Neural cell (in vitro differentiated cells): ENCODE results near the gene NHS. TPM values are rescaled to one million over a fixed set of nuclear protein-coding genes. Genes with fewer than 3 reads are reported as not detected.

ENCODE experiments used
- H2AFZ ChIP-seq: fragments of 200-600, 300-800 bp; sonication (generic), shearing (Covaris generic); 2 replicates; pipeline ENCODE4 v1.6.0; 2014; ENCODE audit warnings: low read depth, mild to moderate bottlenecking, antibody characterized with exemption, low read length, moderate library complexity
- H3F3A ChIP-seq: fragments of 200-600 bp; shearing (Covaris generic); 2 replicates; pipeline ENCODE4 v1.6.1; 2016; ENCODE audit warnings: mild to moderate bottlenecking, moderate library complexity, mixed read lengths, antibody characterized with exemption, low read length; ENCODE audit not compliant: insufficient read depth, poor library complexity, severe bottlenecking
- H3K27ac ChIP-seq: fragments of 200-600, 300-800 bp; sonication (generic), shearing (Covaris generic); 2 replicates; pipeline ENCODE4 v1.5.1; 2014; ENCODE audit warnings: mild to moderate bottlenecking, low read length, moderate library complexity
- H3K27me3 ChIP-seq: fragments of 300-800, 200-600 bp; sonication (generic), shearing (Covaris generic); 2 replicates; pipeline ENCODE4 v1.6.0; 2014; ENCODE audit warnings: mild to moderate bottlenecking, low read depth, low read length, moderate library complexity; ENCODE audit not compliant: insufficient read depth
- H3K36me3 ChIP-seq: fragments of 300-800, 200-600 bp; sonication (generic), shearing (Covaris generic); 2 replicates; pipeline ENCODE4 v1.5.1; 2014; ENCODE audit warnings: mild to moderate bottlenecking, antibody characterized with exemption, low read length, moderate library complexity; ENCODE audit not compliant: insufficient read depth
- H3K4me2 ChIP-seq: fragments of 300-800, 200-600 bp; sonication (generic), shearing (Covaris generic); 2 replicates; pipeline ENCODE4 v1.6.0; 2014; ENCODE audit warnings: mild to moderate bottlenecking, low read length
- H3K4me3 ChIP-seq: fragments of 300-800, 200-600 bp; sonication (generic), shearing (Covaris generic); 2 replicates; pipeline ENCODE4 v1.5.1; 2014; ENCODE audit warnings: mild to moderate bottlenecking, low read length, moderate library complexity
- H3K79me2 ChIP-seq: fragments of 200-600 bp; shearing (Covaris generic); replicated peaks from 2 replicates; pipeline ENCODE4 v1.6.0; 2014; ENCODE audit warnings: mild to moderate bottlenecking, low read length, moderate library complexity; ENCODE audit not compliant: insufficient read depth
- H3K9ac ChIP-seq: fragments of 300-800, 200-600 bp; sonication (generic), shearing (Covaris generic); 2 replicates; pipeline ENCODE4 v1.6.1; 2016; ENCODE audit warnings: mild to moderate bottlenecking, low read length, mixed read lengths
- H3K9me2 ChIP-seq: fragments of 200-600 bp; shearing (Covaris generic); 2 replicates; pipeline ENCODE4 v1.6.1; 2016; ENCODE audit warnings: mild to moderate bottlenecking, low read length, mixed read lengths; ENCODE audit not compliant: insufficient read depth
- H3K9me3 ChIP-seq: fragments of 200-600, 300-800 bp; sonication (generic), shearing (Covaris generic); 2 replicates; pipeline ENCODE4 v1.6.1; 2016; ENCODE audit warnings: mild to moderate bottlenecking, mixed run types, low read length, moderate library complexity, mixed read lengths
- H4K20me1 ChIP-seq: fragments of 200-600 bp; shearing (Covaris generic); 2 replicates; pipeline ENCODE4 v1.6.1; 2016; ENCODE audit warnings: mild to moderate bottlenecking, mixed run types; ENCODE audit not compliant: insufficient read depth
- CTCF ChIP-seq: fragments of 450-650 bp; IDR thresholded peaks from 2 replicates; pipeline ENCODE4 v1.5.1; 2014; ENCODE audit warnings: antibody characterized with exemption, mild to moderate bottlenecking, moderate library complexity; ENCODE audit not compliant: poor library complexity, severe bottlenecking
- EP300 ChIP-seq: fragments of 450-650 bp; conservative IDR thresholded peaks from 2 replicates; pipeline ENCODE4 v1.6.1; 2014; ENCODE audit warnings: antibody characterized with exemption, mild to moderate bottlenecking, moderate library complexity; ENCODE audit not compliant: poor library complexity, severe bottlenecking
- EZH2 ChIP-seq: fragments of 200-600, 300-800 bp; shearing (Covaris generic), sonication (generic); IDR thresholded peaks from 2 replicates; pipeline ENCODE4 v1.6.1; 2014; ENCODE audit warnings: antibody characterized with exemption, low read length, borderline replicate concordance, mild to moderate bottlenecking; ENCODE audit not compliant: insufficient read depth, poor library complexity, severe bottlenecking
- MXI1 ChIP-seq: fragments of 450-650 bp; conservative IDR thresholded peaks from 2 replicates; pipeline ENCODE4 v1.6.1; 2014; ENCODE audit warnings: antibody characterized with exemption, mild to moderate bottlenecking; ENCODE audit not compliant: poor library complexity, severe bottlenecking
- POLR2AphosphoS5 ChIP-seq: IDR thresholded peaks from 2 replicates; pipeline ENCODE4 v1.6.1; 2012
- RAD21 ChIP-seq: fragments of 450-650 bp; conservative IDR thresholded peaks from 2 replicates; pipeline ENCODE4 v1.6.1; 2014; ENCODE audit warnings: antibody characterized with exemption, mild to moderate bottlenecking, moderate library complexity
- REST ChIP-seq: IDR thresholded peaks from 2 replicates; pipeline ENCODE4 v1.6.1; 2012; ENCODE audit warnings: borderline replicate concordance
- SMC3 ChIP-seq: fragments of 450-650 bp; conservative IDR thresholded peaks from 2 replicates; pipeline ENCODE4 v1.6.1; 2014; ENCODE audit warnings: antibody characterized with exemption, mild to moderate bottlenecking, moderate library complexity; ENCODE audit not compliant: poor library complexity
- TAF1 ChIP-seq: IDR thresholded peaks from 2 replicates; pipeline ENCODE4 v1.6.1; 2012; ENCODE audit warnings: low read depth
- polyA plus RNA-seq: library from polyadenylated mRNA; depleted of rRNA; stranded (reverse); fragments of >200 nt; gene quantifications from 2 replicates; pipeline ENCODE4 v1.2.3, GENCODE V29; 2014

The NHS gene
- polyA plus RNA-seq, 1 donor from 2014 or later, result 1.9 TPM

GRCh38 chrX:17462881-17463280 lies 87.9 kb downstream of the NHS start:
- no peaks in the 10 kb centered on the region for H3K27me3 ChIP-seq

GRCh38 chrX:17464194-17464593 lies 89.2 kb downstream of the NHS start:
- Histone ChIP-seq H3K4me3 (no peak overlapping the region), H3K79me2 (no peaks in the 10 kb centered on the region), H3F3A (no peaks in the 10 kb centered on the region), H3K27me3 (no peaks in the 10 kb centered on the region), H3K27ac (no peak overlapping the region), H3K36me3 (no peaks in the 10 kb centered on the region), H2AFZ (no peak overlapping the region), H4K20me1 (no peaks in the 10 kb centered on the region), H3K4me2 (no peak overlapping the region), H3K9me2 (no peaks in the 10 kb centered on the region), H3K9me3 (no peaks in the 10 kb centered on the region), H3K9ac (no peak overlapping the region)
- TF ChIP-seq MXI1 (no peak), EP300 (no peak), POLR2AphosphoS5 (no peak), EZH2 (no peak), TAF1 (no peak), RAD21 (no peak), REST (no peak)

More at GRCh38 chrX:17462881-17463280, 87.9 kb downstream of the NHS start:
- Histone ChIP-seq H3K4me3 (no peak overlapping the region), H3K9ac (no peak overlapping the region), H3K4me2 (no peak overlapping the region), H2AFZ (no peak overlapping the region), H3K36me3 (no peaks in the 10 kb centered on the region), H4K20me1 (no peaks in the 10 kb centered on the region), H3K9me2 (no peaks in the 10 kb centered on the region), H3K27ac (no peak overlapping the region), H3F3A (no peaks in the 10 kb centered on the region), H3K9me3 (no peaks in the 10 kb centered on the region), H3K79me2 (no peaks in the 10 kb centered on the region)
- TF ChIP-seq RAD21, result no peak
- no peak for TF ChIP-seq EZH2
- no peak for TF ChIP-seq REST
- TF ChIP-seq TAF1, result no peak
- no peak for TF ChIP-seq MXI1
- TF ChIP-seq POLR2AphosphoS5, result no peak
- no peak for TF ChIP-seq CTCF
- no peak for TF ChIP-seq SMC3
- TF ChIP-seq EP300, result no peak
